Peyer's patch (tissue), 4 donors: ENCODE results near the gene CACNA1B. TPM values are rescaled to one million over a fixed set of nuclear protein-coding genes. Genes with fewer than 3 reads are reported as not detected.

ENCODE experiments used
- DNase-seq, 3 donors: peaks; one replicate each; pipeline ENCODE4 v3.0.0-alpha.2; 2017 to 2019
- H3K27ac ChIP-seq, 4 donors: fragments of 200-600 bp; sonication (generic); one replicate each; pipeline ENCODE4 v1.5.1; 2016 to 2019
- H3K27me3 ChIP-seq, 2 donors: fragments of 200-600 bp; sonication (generic); one replicate each; pipeline ENCODE4 v1.5.1; 2019
- H3K36me3 ChIP-seq, 3 donors: fragments of 200-600 bp; sonication (generic); one replicate each; pipeline ENCODE4 v1.5.1; 2016 to 2019
- H3K4me1 ChIP-seq, 4 donors: fragments of 200-600 bp; sonication (generic); one replicate each; pipeline ENCODE4 v1.5.1; 2016 to 2019
- H3K4me3 ChIP-seq, 4 donors: fragments of 200-600 bp; sonication (generic); 1 replicate in 3 of 4; 2 replicates in 1 of 4; pipeline ENCODE4 v1.5.1; 2016 to 2019; ENCODE audit warnings: mild to moderate bottlenecking in 1 of 4
- H3K9me3 ChIP-seq, 4 donors: fragments of 200-600 bp; sonication (generic); one replicate each; pipeline ENCODE4 v1.5.1; 2016 to 2019; ENCODE audit warnings: mild to moderate bottlenecking in 1 of 4
- POLR2A ChIP-seq, 2 donors: fragments of 450-650 bp; IDR thresholded peaks; one replicate each; pipeline ENCODE4 v1.5.1; 2017; ENCODE audit warnings: antibody characterized with exemption in 2 of 2, mild to moderate bottlenecking in 2 of 2, moderate library complexity in 2 of 2
- total RNA-seq, 4 donors: library from RNA; depleted of rRNA; stranded (reverse); fragments of >200 nt; gene quantifications; one replicate each; pipeline ENCODE4 v1.1.0, GENCODE V29; 2016
- TF ChIP-seq, protein P1 (sequence below), 6 experiments: fragments of 450-650 bp in 4 of 6; fragments of 200-600 bp in 2 of 6; sonication (generic) in 1 of 6; IDR thresholded peaks; one replicate each; pipeline ENCODE4 v1.5.1; 2017 to 2019; ENCODE audit warnings: antibody characterized with exemption in 6 of 6, mild to moderate bottlenecking in 3 of 6, moderate library complexity in 1 of 6

CACNA1B gene
- total RNA-seq, 4 donors from 2014 or later, result 0.13 to 0.83 (median 0.38) TPM; not detected in 1

DNA sequence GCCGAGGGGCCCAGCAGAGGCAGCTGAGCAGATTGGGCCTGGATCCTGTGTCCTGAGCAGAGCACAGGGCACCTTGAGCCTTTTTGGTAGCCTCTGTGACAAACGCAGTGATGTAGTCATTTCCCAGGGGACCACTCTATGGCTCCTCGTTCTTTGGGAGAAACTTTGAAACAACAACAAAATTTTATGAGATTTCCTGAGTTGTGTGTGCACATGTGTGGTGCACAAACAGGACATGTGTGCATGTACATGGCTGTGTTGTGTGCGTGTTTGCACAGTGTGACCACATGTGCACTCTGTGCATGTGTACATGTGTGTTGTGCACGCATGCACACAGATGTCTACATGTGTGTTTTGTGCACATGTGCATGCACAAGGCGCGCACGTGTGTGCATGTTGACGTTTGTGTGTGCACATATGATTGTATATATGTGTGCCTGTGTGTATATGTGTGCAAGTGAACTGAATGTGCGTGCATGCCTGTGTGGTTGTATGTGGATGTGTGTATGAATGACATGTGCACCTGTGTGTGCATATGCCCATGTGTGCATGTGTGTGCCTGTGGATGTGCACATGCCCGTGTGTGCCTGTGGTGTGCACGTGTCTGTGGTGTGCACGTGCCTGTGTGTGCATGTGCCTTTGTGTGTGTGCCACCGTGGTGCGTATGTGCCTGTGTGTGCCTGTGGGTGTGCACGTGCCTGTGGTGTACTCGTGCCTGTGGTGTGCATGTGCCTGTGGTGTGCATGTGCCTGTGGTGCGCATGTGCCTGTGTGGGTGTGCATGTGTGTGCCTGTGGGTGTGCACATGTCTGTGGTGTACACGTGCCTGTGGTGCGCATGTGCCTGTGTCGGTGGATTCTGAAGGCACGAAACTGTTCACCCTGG, 221.6 kb downstream of the CACNA1B start:
- Histone ChIP-seq H3K9me3 (no peaks in the 10 kb centered on the region), H3K4me3 (no peak overlapping the region), H3K27ac (no peak overlapping the region), H3K27me3 (no peaks in the 10 kb centered on the region), H3K4me1 (no peaks in the 10 kb centered on the region), H3K36me3 (no peaks in the 10 kb centered on the region)
- TF ChIP-seq POLR2A (IDR thresholded peaks at IDR 0.05), result no peak
- TF ChIP-seq, protein P1, sequence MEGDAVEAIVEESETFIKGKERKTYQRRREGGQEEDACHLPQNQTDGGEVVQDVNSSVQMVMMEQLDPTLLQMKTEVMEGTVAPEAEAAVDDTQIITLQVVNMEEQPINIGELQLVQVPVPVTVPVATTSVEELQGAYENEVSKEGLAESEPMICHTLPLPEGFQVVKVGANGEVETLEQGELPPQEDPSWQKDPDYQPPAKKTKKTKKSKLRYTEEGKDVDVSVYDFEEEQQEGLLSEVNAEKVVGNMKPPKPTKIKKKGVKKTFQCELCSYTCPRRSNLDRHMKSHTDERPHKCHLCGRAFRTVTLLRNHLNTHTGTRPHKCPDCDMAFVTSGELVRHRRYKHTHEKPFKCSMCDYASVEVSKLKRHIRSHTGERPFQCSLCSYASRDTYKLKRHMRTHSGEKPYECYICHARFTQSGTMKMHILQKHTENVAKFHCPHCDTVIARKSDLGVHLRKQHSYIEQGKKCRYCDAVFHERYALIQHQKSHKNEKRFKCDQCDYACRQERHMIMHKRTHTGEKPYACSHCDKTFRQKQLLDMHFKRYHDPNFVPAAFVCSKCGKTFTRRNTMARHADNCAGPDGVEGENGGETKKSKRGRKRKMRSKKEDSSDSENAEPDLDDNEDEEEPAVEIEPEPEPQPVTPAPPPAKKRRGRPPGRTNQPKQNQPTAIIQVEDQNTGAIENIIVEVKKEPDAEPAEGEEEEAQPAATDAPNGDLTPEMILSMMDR (IDR thresholded peaks at IDR 0.05), result no peak
- DNase-seq, result peak; percentile 9 to 41 (median 22)

DNA sequence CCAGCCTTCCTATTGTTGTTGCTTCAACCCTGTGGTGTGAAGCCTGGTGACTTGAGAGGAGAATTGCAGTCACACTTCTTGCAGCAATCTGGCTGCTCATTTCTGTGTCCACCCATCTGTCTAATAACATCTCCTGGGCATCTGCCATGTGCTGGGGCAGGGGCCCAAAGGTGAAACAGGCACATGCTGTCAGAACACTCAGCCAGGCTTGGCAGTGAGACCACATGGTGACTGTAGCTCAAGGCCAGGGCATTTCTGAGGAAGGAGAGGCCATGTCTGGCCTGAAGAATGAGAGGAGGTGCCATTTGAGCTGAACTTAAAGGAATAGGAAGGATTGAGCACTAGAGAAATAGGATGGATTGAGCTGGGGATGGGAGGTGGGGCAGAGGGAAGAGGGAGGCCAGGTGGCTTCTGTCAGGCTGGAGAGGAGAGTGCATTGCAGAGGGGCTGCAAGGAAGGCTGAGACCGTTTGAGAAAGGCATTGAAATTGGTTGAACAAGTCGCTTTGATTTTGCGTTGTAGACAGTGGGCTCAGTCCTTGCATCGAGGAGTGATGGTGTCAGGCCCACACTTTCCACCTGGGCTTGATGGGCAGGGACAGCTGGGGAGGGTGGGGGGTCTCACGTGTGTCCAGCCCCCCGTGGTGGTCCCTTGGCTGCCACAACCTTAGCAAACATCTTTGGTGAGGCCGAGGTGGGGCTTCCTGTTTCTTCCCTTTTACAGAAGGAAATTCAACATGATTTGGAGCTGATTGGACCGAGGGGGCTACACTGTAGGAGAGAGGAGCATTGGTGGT, 222.4 kb downstream of the CACNA1B start:
- Histone ChIP-seq H3K27me3 (no peaks in the 10 kb centered on the region), H3K27ac (no peak overlapping the region), H3K9me3 (no peaks in the 10 kb centered on the region), H3K4me1 (no peaks in the 10 kb centered on the region), H3K36me3 (no peaks in the 10 kb centered on the region), H3K4me3 (no peak overlapping the region)
- no peak for TF ChIP-seq POLR2A (IDR thresholded peaks at IDR 0.05)
- TF ChIP-seq, protein P1 (IDR thresholded peaks at IDR 0.05), result no peak
- DNase-seq, result peak in 2 of 3 donors; percentile 8 to 11

DNA sequence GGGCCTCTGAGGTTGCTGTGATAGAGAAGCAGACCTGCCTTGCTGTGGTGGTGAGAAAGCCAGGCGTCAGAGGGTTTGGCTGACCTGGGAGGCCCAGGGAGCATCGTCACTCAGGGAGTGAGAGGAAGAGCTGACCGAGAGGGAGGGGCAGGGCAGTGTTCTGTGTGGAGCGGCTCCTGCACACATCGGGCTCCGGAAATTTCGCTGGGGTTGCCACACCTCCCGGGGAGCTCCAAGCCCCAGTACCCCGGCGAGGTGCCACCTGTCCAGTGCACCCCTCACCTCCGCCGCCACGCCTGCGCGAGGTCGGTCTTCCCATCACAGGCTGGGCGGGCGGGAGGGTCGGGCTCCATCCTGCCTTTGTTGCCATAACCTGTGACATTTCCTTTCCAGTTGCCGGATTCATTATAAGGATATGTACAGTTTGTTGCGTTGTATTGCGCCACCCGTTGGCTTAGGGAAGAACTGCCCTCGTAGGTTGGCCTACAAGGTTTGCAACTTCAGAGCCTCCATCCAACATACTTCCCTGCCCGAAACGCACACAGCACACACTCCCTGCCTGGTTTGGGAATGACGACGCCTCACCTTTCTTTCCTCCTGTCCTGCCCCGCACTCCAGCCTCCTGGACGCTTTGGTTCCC, 223.2 kb downstream of the CACNA1B start:
- Histone ChIP-seq H3K9me3 (no peaks in the 10 kb centered on the region), H3K4me1 (no peaks in the 10 kb centered on the region), H3K27ac (no peak overlapping the region), H3K36me3 (no peaks in the 10 kb centered on the region), H3K27me3 (no peaks in the 10 kb centered on the region), H3K4me3 (no peak overlapping the region)
- peak; percentile 14 to 43 (median 22) for DNase-seq
- TF ChIP-seq POLR2A (IDR thresholded peaks at IDR 0.05), result no peak
- TF ChIP-seq, protein P1 (IDR thresholded peaks at IDR 0.05), result no peak

DNA sequence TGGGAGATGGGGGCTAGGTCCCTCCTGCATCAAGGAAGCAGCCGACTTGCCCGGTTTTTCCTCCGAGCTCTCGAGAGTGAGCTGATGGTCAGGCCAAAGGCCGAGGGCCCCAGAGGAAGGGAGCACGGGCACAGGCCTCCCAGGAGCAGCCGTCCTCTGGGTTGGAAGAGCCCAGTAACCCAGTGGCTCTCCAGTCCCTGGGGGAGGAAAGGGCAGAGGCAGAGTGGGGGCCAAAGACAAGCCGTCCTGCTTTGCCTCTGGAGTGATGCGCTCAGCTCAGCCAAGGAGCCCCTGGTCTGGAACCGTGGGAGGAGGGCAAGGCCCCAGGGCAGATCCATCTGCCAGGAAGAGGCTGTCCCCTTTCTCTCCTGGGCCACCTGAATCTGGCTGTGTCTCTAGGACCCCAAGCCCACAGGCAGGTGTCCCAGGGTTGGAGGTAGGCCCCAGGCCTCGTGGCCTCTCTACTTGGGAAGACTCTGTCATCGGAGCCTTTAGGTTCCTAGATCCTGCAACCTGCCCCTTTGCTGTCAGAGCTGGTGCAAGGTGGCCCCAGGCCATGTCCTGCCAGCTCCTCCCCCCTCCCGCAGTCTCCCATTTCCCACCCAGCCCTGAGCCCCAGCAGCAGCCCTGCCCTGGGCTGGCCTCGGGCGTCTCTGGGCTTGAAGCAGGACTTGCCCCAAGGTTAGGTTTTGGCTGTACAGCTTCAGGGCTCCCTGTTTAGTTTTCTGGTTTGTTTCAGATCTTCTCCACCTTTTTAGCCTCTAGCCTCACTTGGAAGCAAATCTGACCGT, 224.1 kb downstream of the CACNA1B start:
- H3K9me3 ChIP-seq, result no peaks in the 10 kb centered on the region
- no peaks in the 10 kb centered on the region for H3K4me1 ChIP-seq
- no peak for TF ChIP-seq POLR2A (IDR thresholded peaks at IDR 0.05)
- TF ChIP-seq, protein P1 (IDR thresholded peaks at IDR 0.05), result no peak
- DNase-seq, result peak; percentile 3 to 30 (median 21)
- no peaks in the 10 kb centered on the region for H3K27me3 ChIP-seq
- no peak overlapping the region for H3K27ac ChIP-seq
- H3K4me3 ChIP-seq, result no peak overlapping the region
- H3K36me3 ChIP-seq, result no peaks in the 10 kb centered on the region
